ENCODE results near the gene MRPS12.
"Not testable (repeated sequence)": the region's sequence is repeated elsewhere in the genome, so short reads cannot be mapped to it uniquely, and the experiment has no call there.

Gene MRPS12

DNA sequence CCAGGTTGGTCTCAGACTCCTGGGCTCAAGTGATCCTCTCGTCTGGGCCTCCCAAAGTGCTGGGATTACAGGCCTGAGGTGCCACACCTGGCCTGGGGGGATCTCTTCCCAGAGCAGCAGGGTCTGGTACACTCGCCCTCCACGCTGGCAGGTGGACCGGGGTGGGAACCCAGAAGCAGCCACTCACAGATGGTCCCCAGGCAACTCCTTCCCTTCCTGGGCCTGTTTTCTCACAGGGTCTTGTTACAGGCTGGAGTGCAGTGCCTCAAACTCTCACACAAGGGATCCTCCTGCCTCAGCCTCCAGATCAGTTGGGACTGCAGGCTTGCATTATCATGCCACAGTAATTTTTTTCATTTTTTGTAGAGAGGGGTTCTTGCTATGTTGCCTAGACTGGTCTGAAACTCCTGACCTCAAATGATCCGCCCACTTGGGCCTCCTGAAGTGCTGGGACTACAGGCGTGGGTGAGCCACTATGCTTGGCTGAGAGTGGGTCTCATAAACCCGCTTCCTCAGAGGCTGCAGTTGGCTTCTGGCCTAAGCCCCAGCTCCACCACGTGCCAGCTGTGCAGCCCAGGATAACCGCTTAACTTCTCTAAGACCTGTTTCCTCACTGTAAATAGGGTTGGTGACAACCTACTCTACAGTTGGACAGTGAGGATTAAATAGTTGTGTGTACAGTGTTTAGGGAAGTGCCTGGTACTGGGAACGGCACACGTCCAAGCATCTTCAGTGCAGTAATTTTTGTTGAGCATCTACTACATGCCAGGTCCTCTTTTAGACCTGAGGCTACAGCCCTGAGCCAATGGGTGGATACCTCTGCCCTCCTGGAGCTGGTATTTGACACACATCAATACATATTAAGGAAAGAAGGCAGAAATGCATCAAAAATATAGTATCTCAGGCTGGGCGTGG is 17.9 kb upstream of the MRPS12 start:
- ATAC-seq, result no peak

DNA sequence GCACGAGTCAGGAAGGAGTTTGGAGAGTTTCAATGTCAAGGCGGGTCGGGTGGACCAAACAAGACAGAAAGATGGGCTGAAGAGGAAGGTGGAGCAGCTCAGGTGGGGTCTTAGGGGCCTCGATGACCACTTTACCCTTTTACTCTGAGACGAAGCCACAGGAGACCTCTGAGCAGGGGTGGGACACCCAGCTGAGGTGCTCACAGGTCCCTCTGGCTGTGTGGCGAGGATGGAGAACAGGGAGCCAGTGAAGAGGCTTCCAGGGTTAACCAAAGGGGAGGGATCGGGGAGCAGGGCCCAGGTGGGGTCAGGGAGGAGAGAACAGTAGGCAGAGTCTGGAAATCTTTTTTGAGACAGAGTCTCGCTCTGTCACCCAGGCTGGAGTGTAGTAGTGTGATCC is 16.8 kb upstream of the MRPS12 start:
- ATAC-seq, result no peak

DNA sequence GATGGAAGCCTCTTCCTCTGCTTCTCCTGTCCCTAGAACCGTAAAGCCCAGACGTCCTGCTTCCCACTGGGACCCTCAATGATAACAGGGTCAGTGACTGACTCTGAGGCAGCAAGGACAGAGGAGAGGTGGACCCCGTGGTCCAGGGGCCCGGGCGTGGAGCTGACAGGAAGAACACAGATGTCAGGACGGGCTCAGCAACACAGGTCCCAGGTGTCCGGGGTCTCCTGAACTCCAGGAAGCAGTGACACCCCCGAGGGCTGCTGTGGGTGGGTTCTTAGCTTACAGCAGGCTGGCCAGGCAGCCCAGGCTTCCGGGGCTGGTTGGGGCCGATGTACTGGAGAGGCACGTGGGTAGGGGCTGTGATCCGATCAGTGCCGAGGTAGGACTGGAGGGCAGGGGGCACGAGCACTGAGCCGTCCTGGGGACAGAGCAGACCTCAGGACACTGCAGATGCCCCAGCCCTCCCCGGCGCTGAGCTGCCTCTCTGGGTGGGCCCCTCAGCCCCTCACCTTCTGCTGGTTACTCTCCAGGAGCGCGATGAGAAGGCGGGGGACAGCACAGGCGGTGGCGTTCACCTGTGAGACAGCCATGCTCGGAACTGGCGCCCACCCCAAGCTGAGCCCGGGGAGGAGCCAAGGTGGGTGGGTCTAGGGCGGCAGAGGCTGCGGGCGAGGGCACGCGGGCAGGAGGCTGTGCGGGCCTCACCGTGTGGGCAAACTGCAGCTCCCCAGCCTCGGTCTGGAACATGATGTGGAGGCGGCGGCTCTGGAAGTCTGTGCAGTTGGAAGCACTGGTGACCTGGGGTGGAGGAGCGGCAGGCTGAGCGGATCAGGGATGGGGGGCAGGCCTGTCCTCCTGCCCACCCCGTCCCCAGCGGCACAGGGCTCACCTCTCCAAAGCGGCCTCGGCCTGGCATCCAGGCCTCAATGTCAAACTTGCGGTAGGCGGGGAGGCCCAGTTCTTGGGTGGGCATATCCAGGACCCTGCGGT is 15.1 kb upstream of the MRPS12 start:
- no peak for ATAC-seq

DNA sequence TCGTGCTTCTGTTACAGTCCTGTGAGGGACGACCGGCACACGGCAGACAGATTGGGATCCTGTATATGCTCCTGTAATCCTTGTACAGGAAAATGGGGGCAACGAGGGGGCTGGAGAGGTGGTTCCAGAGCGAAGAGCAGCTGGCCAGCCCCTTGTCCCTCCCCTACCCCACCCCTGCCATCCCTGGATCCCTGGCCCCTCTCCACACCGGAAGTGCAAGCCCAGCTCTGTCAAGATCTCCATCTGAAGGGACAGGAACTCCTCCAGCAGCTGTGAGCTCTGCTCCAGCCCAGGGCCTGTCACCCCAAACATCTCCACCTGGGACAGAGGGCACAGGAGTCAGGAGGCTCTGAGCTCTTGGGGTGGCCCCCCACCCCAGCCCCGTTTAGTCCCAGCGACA is 13.2 kb upstream of the MRPS12 start:
- ATAC-seq, result no peak

DNA sequence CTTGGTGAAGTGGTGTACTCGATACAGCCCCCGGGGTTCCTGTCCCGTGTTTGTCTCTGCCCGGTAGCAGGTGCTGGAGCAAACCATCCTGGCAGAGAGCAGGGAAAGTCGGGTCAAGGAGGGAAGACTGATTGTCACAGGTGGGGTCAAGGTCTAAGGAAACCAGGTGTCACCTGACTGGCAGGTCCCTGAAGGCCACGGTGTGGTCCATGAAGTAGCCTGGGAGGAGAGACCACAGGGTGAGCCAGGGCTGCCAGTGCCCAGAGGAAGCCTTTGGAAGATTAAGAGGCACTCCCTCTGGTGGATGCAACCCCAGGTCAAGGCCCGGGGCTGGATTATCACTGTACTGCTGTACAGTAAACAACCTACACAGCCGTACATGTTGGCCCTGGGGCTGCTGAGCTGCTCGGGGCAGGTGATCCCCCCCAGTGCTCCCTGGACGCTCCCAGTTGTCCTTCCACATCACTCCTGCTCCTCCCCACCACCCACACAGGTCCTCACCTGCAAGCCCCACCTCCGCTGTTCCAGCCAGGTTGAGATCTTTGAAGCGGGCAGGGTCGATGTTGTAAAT is 12.7 kb upstream of the MRPS12 start:
- no peak for ATAC-seq

DNA sequence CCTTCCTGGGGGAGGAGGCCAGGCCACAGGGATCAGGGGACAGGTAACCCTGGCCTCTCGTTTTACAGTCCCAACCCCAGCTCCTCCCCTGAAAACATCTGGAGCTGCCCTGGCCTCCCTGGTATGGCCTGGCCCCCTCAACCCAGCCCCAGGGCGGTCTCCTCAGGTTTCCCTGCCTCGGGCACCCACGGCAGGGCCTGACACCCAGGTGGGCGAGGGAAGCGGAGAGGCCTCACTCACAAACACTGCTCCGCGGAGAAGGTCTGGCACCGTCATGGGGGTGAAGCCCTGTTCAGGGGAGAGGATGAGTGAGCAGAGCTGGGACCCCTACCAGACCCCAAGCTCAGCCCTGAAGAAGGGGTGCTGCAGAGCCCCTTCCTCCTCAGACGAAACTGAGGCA is 12.2 kb upstream of the MRPS12 start:
- ATAC-seq, result no peak

DNA sequence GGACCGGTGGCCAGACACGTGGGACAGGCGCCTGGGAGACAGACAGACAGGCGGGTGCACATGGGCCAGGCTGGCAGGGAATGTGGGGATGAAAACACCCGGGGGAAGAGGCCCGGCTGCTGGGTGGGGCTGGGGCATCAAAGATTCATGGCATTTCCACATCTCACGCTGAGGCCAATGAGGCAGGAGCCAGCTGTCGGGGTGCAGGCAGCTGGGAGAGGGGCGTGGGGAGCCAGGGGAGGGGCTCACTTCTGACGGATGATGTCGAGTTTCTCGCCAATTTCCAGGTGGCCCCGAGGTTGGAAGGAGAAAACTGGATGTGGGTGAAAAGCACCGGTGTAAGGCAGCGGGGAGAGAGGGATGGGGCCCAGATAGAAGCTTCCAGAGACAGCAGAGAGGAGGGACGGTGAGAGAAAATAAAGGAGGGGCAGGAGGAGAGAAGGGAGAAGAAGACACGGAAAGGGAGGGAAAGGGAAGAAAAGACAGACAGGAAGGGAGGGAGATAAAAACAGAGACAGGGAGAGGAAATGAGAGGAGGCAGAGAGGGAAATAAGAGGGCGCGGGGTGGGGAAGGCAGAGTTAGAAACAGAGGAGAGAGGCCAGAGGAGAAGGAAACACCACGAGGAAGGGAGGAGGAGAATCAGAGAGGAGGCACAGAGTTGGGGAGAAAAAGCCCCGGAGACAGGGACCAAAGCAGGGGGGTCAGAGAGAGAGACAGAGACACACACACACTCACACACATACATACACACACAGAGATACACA is 10.7 kb upstream of the MRPS12 start:
- ATAC-seq, result no peak

DNA sequence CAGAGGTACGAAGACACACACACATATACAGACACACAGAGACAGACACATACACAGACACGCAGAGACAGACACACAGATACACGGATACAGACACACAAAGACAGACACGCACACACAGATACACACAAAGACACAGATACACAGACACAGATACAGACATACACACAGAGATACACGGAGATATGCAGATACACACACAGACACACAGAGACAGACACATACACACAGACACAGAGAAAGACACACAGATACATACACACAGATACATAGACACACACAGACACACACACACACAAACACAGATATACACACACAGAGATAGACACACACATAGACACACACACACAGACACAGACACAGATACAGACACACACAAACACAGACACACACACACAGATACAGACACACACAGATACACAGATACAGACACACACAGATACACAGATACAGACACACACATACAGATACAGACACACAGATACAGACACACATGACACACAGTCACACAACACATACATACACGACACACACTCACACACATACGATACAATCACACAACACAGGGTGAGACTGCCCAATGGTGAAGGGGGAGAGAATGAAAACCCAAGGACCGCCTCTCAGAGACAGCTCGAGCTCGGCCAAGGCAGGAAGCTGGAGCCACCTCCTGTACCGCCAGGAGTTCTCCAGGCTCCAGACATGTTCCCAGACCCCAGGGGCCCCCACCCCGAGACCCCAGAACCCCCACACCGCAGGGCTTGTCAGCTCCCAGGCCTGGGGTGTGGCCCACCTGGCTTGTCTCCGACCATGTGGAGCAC is 9.9 kb upstream of the MRPS12 start:
- no peak for ATAC-seq

DNA sequence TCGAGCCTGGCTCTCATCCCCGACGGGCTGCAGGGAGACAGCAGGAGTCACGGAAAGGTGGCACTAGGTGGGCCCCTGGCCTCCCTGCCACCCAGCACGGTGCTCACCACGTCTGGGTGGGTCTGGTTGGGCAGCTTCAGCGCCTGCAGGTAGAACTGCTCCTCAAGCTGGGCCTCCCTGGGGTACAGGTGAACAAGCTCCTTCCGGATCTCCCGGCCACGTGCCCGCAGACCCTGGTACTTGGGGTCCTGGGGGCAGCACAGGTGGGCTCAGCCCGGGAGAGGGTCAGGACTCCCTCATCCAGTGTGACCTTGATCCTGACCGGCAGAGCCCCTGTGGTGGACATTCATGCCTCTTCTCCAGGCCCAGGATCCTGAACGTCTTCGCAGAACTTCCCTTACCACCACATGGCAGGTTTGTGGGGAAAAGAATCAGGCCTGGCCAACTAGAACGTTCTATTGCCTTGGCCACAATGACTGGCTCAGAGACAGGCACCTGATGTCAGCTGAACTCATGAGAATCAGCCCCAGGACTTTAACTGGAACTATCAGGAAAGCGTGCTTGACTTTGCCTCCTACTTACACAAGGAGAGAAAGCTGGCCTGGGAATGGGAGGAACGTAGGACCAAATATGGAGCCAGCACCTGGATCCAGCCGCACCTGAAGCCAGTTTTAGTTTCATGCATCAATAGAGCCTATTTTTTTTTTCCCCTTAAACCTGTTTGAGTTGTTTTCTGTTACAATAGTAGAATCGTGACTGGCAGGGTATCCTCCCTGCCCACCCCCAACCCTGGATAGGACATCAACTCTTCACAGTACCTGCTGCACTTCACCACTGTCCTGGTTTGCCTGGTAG is 9.1 kb upstream of the MRPS12 start:
- no peak for ATAC-seq

DNA sequence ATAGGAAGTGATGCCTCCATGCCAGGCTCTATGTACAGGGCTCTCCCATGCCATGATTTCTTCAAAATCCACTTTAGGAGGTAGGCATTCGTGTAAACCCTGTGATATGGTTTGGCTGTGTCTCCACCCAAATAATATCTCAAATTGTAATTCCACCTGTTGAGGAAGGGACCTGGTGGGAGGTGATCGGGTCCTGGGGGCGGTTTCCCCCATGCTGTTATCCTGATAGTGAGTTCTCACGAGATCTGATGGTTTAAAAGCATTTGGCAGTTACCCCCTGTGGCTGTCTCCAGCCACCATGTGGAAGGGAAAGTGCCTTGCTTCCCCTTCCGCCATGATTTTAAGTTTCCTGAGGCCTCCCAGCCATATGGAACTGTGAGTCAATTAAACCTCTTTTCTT is 8.3 kb upstream of the MRPS12 start:
- no peak for ATAC-seq

DNA sequence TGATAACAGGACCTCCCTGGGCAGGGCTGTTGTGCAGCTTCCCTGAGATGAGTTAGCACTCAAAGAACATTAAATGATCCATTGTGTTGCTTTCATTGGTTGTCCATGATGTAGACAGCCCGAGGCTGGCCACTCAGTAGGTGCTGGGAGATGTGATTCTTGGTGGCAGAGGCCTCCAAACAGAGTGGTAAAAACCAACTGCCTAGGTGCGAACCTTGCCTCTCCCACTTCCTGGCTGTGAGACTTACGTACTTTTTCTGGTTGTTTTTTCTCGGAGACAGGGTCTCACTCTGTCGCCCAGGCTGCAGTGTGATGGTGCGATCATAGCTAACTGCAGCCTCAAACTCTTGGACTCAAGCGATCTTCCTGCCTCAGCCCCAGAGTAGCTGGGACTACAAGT is 6.4 kb upstream of the MRPS12 start:
- no peak for ATAC-seq

DNA sequence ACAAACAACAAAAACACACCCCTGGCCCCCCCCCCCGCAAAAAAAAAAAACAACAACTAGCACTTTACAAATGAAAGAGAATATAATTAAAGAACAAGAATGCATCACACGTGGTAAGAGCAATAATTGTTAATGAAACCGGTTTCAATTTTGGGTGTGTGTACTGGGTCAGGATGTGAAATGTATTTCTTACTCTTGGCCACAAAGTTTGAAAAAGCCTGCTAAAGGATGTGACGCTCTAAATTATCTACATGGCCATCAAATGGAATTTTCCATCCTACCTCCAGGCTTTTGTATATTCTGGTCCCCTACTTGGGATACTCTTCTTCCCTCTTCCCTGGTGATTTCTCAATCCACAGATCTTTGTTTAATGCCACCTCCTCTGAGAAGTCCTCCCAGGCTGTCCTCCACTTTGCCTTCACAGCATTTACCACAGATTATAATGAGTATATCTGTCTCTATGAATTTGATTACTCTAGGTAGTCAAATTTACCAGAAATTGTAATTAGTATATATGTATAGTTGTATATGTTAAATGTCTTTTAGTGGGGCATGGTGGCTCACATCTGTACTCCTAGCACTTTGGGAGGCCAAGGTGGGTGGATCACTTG is 2.2 kb upstream of the MRPS12 start:
- ATAC-seq, result no peak

DNA sequence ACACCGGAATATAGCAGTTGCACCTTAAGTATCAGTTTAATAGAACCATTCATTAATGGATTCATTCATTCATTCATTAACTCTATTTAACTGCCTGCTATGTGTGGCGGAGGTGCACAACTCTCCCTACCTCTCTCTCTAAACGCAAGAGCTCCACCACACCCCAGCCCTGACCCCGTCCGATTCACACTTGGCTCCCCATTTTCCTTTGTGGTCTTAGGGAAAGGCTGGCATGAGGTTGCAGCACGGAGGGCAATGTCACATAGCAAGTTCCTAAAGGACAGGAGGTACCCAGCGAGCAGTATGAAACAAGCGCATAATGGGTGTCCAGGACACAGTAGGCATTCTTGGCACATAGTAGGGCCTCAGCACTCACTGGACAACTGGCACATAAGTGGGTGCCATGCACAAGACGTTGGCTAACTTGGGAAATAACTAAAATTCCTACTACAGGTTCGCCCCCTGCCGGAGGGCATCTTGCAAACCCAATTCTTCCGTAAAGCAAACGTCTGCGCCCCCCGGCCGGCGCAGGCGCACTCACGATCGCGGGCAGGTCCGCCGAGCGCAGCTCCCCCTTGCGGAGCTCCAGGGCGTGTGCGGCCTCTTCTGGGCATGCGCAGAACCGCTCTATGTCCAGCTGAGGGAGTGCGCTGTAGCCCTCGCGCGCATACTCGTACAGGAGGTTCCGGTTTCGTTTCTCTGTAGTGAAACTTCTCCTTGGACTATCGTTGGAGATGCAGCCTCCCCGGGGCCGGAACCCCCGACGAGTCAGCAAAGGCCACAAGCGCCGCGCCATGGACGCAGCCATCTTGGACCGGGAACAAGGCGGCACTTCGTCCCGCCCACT is 592 bp upstream of the MRPS12 start, which contains the start of gene SARS2:
Gene SARS2 (minus strand): TSS at position 835 of the 847 bp plus-strand sequence. CDS start 27 bp downstream, at position 808.
- ATAC-seq, result peak in 1 of 2 donors; percentile 0

DNA sequence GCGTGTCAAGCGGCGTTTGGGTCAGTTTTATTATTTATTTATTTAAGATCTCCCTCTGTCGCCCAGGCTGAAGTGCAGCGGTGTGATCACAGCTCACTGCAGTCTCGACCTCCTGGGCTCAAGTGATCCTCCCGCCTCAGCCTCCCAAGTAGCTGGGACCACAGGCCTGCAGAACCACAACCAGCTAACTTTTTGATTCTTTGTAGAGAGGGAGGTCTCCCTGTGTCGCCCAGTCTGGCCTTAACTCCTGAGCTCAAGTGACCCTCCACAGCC is 713 bp downstream of the MRPS12 start:
- ATAC-seq, result no peak

DNA sequence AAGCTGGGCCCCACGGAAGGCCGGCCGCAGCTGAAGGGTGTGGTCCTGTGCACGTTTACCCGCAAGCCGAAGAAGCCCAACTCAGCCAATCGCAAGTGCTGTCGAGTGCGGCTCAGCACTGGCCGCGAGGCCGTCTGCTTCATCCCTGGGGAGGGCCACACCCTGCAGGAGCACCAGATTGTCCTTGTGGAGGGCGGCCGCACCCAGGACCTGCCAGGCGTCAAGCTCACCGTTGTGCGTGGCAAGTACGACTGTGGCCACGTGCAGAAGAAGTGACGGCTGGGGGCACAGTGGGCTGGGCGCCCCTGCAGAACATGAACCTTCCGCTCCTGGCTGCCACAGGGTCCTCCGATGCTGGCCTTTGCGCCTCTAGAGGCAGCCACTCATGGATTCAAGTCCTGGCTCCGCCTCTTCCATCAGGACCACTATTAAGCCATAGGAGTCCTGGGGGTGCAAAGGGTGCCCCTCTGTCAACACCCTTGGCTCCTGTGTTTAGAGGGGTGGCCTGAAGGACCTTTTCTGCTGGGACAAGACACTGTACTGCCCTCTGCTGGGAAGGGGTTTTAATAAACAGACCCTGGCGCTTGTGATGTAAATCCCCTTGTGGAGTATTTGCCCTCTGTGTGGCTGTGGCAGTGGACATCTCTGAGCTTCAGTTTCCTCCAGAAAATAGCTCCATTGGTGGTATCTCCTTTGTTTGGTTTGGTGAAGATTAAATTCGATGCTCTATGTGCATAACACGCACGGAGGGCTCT is 1.9 kb downstream of the MRPS12 start:
- no peak for ATAC-seq

DNA sequence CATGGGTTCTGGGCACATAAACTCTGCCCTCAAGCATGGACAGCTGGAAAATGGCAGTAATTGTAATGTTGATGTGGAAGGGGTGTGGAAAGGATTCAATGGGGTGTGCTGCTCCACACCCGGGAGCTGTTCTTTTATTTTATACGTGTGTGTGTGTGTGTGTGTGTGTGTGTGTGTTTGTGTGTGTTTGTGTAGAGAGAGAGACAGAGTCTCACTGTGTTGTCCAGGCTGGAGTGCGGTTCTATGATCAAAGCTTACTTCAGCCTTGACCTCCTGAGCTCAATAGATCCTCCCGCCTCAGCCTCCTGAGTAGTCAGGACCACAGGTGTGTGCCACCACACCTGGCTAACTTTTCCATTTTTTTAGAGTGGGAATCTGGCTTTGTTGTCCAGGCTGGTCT is 2.8 kb downstream of the MRPS12 start:
- no peak for ATAC-seq

DNA sequence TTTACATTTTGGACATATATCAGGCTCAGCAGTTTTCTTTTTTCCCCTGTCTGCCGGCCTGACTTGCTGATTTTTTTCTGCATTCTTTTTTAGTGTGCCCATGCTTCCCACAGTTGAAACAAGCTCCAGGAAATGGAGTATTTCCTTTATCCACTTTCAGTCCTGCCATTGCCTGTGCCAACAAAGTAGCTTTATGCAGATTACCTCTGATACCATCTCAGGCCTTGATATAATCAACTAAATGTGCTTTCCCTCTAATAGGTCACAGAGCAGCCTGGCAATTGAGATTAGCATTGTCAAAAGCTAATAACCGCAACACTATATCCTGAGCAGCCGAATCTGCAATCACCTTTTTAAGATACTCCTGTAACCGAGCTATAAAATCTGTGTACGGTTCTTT is 9.2 kb downstream of the MRPS12 start:
- ATAC-seq, result no peak

DNA sequence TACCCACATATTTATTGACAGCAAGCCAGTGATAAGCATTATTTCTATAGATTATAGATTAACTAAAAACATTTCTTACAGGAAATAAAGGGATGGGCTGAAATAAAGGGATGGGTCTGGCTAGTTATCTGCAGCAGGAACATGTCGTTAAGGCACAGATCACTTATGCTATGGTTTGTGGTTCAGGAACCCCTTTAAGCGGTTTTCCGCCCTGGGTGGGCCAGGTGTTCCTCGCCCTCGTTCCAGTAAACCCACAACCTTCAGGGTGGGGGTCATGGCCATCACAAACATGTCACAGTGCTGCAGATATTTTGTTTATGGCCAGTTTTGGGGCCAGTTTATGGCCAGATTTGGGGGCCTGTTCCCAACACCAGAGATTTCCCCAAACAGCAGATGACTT is 10.7 kb downstream of the MRPS12 start:
- ATAC-seq, result not testable (repeated sequence)
